GM23338 (cell line): ENCODE data around the gene HCST. TPM values are rescaled to one million over a fixed set of nuclear protein-coding genes. Genes with fewer than 3 reads are reported as not detected.

Experiments
- ATAC-seq: fragments of 200-7000 bp; cut with Tn5 transposase; 3 replicates; pipeline ENCODE4 v1.9.1; 2020
- DNase-seq: peaks from one replicate; pipeline ENCODE4 v3.0.0-alpha.2; 2015; ENCODE audit warnings: low spot score
- H2AFZ ChIP-seq: fragments of 200-600 bp; sonication (generic); 2 replicates; pipeline ENCODE4 v1.8.0; 2016; ENCODE audit warnings: antibody characterized with exemption, mild to moderate bottlenecking, moderate library complexity
- H3F3A ChIP-seq: fragments of 200-600 bp; sonication (generic); replicated peaks from 2 replicates; pipeline ENCODE4 v1.8.0; 2017; ENCODE audit warnings: antibody characterized with exemption, mixed run types, low read depth
- H3K27ac ChIP-seq: fragments of 200-600 bp; sonication (generic); 2 replicates; pipeline ENCODE4 v1.6.1; 2016; ENCODE audit warnings: low read depth
- H3K27me3 ChIP-seq: fragments of 200-600 bp; sonication (generic); 2 replicates; pipeline ENCODE4 v1.8.0; 2016; ENCODE audit warnings: mild to moderate bottlenecking, mixed run types, moderate library complexity; ENCODE audit not compliant: insufficient read depth
- H3K36me3 ChIP-seq: fragments of 200-600 bp; sonication (generic); 2 replicates; pipeline ENCODE4 v1.8.0; 2016; ENCODE audit warnings: mild to moderate bottlenecking; ENCODE audit not compliant: insufficient read depth
- H3K4me1 ChIP-seq: fragments of 200-600 bp; sonication (generic); 2 replicates; pipeline ENCODE4 v1.8.0; 2016; ENCODE audit warnings: mild to moderate bottlenecking, moderate library complexity; ENCODE audit not compliant: insufficient read depth
- H3K4me2 ChIP-seq: fragments of 200-600 bp; sonication (generic); 2 replicates; pipeline ENCODE4 v1.7.1; 2017; ENCODE audit warnings: mixed run types
- H3K4me3 ChIP-seq: fragments of 200-600 bp; sonication (generic); 2 replicates; pipeline ENCODE4 v1.6.1; 2016; ENCODE audit warnings: mixed run types
- H3K79me2 ChIP-seq: fragments of 200-600 bp; sonication (generic); replicated peaks from 2 replicates; pipeline ENCODE4 v1.8.0; 2017; ENCODE audit warnings: mild to moderate bottlenecking; ENCODE audit not compliant: insufficient read depth
- H3K9me2 ChIP-seq: fragments of 200-600 bp; sonication (generic); 2 replicates; pipeline ENCODE4 v1.8.0; 2017; ENCODE audit not compliant: insufficient read depth
- H4K20me1 ChIP-seq: fragments of 200-600 bp; sonication (generic); replicated peaks from 2 replicates; pipeline ENCODE4 v1.8.0; 2017; ENCODE audit warnings: mild to moderate bottlenecking; ENCODE audit not compliant: insufficient read depth
- H3K27ac Mint-ChIP-seq: 2 replicates; pipeline ENCODE4 v1.8.0; 2020; ENCODE audit warnings: inconsistent platforms, mild to moderate bottlenecking, moderate library complexity, mixed read lengths
- H3K27me3 Mint-ChIP-seq: 3 replicates; pipeline ENCODE4 v1.8.0; 2022; ENCODE audit warnings: low read depth, mild to moderate bottlenecking, moderate library complexity, mixed read lengths, inconsistent platforms; ENCODE audit not compliant: insufficient read depth, poor library complexity
- H3K36me3 Mint-ChIP-seq: 3 replicates; pipeline ENCODE4 v1.8.0; 2021; ENCODE audit warnings: low read depth, mild to moderate bottlenecking, inconsistent platforms, moderate library complexity, mixed read lengths
- H3K4me1 Mint-ChIP-seq: 3 replicates; pipeline ENCODE4 v1.8.0; 2020; ENCODE audit warnings: mild to moderate bottlenecking, inconsistent platforms, mixed read lengths
- H3K4me3 Mint-ChIP-seq: 3 replicates; pipeline ENCODE4 v1.8.0; 2021; ENCODE audit warnings: moderate library complexity, mild to moderate bottlenecking, inconsistent platforms, mixed read lengths
- H3K9me3 Mint-ChIP-seq: 3 replicates; pipeline ENCODE4 v1.8.0; 2020; ENCODE audit warnings: moderate library complexity, mild to moderate bottlenecking, inconsistent platforms, mixed read lengths
- CREB1 ChIP-seq: fragments of 250-450 bp; sonication (Bioruptor Pico); IDR thresholded peaks from 2 replicates; pipeline ENCODE4 v1.5.0; 2020; ENCODE audit warnings: low read depth, mild to moderate bottlenecking, moderate library complexity
- CTCF ChIP-seq, 2 experiments: fragments of 200-600 bp in 1 of 2; sonication (generic) in 1 of 2; conservative IDR thresholded peaks; 2 replicates each; pipeline versions ENCODE4 v1.5.1 to v1.6.1; 2016 to 2017; ENCODE audit warnings: antibody characterized with exemption in 2 of 2, low read depth in 2 of 2, mild to moderate bottlenecking in 2 of 2, moderate library complexity in 1 of 2
- ETS1 ChIP-seq: IDR thresholded peaks from 2 replicates; pipeline ENCODE4 v1.6.1; 2016; ENCODE audit warnings: antibody characterized with exemption
- EZH2 ChIP-seq: fragments of 200-600 bp; sonication (generic); IDR thresholded peaks from one replicate; pipeline ENCODE4 v1.8.0; 2017; ENCODE audit warnings: antibody characterized with exemption, mild to moderate bottlenecking, low read depth; ENCODE audit not compliant: unreplicated experiment
- JUNB ChIP-seq: IDR thresholded peaks from one replicate; pipeline ENCODE4 v1.6.1; 2016; ENCODE audit warnings: antibody characterized with exemption; ENCODE audit not compliant: unreplicated experiment
- POLR2AphosphoS5 ChIP-seq: IDR thresholded peaks from 2 replicates; pipeline ENCODE4 v1.6.1; 2016; ENCODE audit warnings: antibody characterized with exemption, low read depth
- STAT1 ChIP-seq: IDR thresholded peaks from one replicate; pipeline ENCODE4 v1.6.1; 2016; ENCODE audit warnings: antibody characterized with exemption; ENCODE audit not compliant: unreplicated experiment
- ZNF331 ChIP-seq: fragments of 250-450 bp; sonication (Bioruptor Pico); IDR thresholded peaks from 2 replicates; pipeline ENCODE4 v1.5.0; 2020; ENCODE audit warnings: low read depth, mild to moderate bottlenecking, moderate library complexity
- polyA plus RNA-seq: library from polyadenylated mRNA; unstranded; fragments of >200 nt; fragmentation: Nextera tagmentation; extraction: Ambion mirVana; gene quantifications from 2 replicates; pipeline ENCODE4 v1.2.1, GENCODE V29; 2016
- total RNA-seq: library from RNA; depleted of rRNA; stranded (reverse); fragments of >200 nt; shearing (Covaris generic); gene quantifications from 2 replicates; pipeline ENCODE4 v1.2.3, GENCODE V29; 2014
- TF ChIP-seq, protein P1 (sequence below): IDR thresholded peaks from one replicate; pipeline ENCODE4 v1.6.1; 2018; ENCODE audit warnings: antibody characterized with exemption; ENCODE audit not compliant: unreplicated experiment

Gene HCST
- total and polyA plus RNA-seq, 2 experiments from 2014 or later: 2.1 TPM; not detected in 1

DNA sequence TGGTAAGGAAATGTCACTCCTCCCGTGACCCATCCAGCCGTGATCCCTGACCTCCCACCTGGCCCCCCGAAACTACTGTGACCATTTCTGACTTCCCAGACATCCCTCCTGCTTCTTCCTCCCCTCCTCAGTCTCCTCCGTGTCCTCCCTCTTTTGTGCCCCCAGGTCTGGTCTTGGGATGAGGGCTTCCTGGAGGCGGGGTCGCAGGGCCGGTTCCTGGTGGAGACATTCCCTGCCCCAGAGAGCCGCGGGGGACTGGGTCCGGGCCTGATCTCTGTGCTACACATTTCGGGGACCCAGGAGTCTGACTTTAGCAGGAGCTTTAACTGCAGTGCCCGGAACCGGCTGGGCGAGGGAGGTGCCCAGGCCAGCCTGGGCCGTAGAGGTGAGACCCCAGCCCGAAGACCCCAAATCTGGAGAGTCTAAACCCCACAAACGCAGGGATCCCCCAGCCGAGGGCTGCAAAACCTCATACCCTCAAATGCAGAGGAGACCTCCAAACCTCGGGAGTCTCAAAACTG, 40.6 kb upstream of the HCST start:
- H3K36me3 ChIP-seq: no peaks in the 10 kb centered on the region; the same call in 1 of the 2 replicates
- H3K27ac ChIP-seq: no peak overlapping the region
- peak overlapping the region; percentile 72 for H3K4me3 ChIP-seq
- peak overlapping the region; percentile 74 for H2AFZ ChIP-seq
- TF ChIP-seq POLR2AphosphoS5 (no peak), JUNB (no peak), CREB1 (CRISPR knock-in tag) (no peak), CTCF (conservative IDR thresholded peaks at IDR 0.05; ENCODE audit: low read depth in 2 of 2) (no peak), STAT1 (no peak), ETS1 (no peak), ZNF331 (CRISPR knock-in tag) (no peak), EZH2 (no peak)
- TF ChIP-seq, protein P1, sequence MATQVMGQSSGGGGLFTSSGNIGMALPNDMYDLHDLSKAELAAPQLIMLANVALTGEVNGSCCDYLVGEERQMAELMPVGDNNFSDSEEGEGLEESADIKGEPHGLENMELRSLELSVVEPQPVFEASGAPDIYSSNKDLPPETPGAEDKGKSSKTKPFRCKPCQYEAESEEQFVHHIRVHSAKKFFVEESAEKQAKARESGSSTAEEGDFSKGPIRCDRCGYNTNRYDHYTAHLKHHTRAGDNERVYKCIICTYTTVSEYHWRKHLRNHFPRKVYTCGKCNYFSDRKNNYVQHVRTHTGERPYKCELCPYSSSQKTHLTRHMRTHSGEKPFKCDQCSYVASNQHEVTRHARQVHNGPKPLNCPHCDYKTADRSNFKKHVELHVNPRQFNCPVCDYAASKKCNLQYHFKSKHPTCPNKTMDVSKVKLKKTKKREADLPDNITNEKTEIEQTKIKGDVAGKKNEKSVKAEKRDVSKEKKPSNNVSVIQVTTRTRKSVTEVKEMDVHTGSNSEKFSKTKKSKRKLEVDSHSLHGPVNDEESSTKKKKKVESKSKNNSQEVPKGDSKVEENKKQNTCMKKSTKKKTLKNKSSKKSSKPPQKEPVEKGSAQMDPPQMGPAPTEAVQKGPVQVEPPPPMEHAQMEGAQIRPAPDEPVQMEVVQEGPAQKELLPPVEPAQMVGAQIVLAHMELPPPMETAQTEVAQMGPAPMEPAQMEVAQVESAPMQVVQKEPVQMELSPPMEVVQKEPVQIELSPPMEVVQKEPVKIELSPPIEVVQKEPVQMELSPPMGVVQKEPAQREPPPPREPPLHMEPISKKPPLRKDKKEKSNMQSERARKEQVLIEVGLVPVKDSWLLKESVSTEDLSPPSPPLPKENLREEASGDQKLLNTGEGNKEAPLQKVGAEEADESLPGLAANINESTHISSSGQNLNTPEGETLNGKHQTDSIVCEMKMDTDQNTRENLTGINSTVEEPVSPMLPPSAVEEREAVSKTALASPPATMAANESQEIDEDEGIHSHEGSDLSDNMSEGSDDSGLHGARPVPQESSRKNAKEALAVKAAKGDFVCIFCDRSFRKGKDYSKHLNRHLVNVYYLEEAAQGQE: no peak
- peaks cover 4% of the 10 kb centered on the region; the same call in 2 of the 3 replicates for H3K36me3 Mint-ChIP-seq
- peak overlapping the region; percentile 78 for H3K4me3 Mint-ChIP-seq
- no peaks in the 10 kb centered on the region for H3K79me2 ChIP-seq
- peak; percentile 9 for ATAC-seq
- H3K27ac Mint-ChIP-seq: no peak overlapping the region
- H3K27me3 Mint-ChIP-seq: peaks cover 65% of the 10 kb centered on the region
- no peaks in the 10 kb centered on the region for H4K20me1 ChIP-seq
- H3K9me2 ChIP-seq: no peaks in the 10 kb centered on the region
- H3K27me3 ChIP-seq: peaks cover 59% of the 10 kb centered on the region
- no peaks in the 10 kb centered on the region for H3F3A ChIP-seq
- H3K4me2 ChIP-seq: peak overlapping the region; percentile 92
- H3K4me1 Mint-ChIP-seq: peaks cover 21% of the 10 kb centered on the region
- DNase-seq: peak; percentile 36
- H3K4me1 ChIP-seq: peaks cover 11% of the 10 kb centered on the region
- H3K9me3 Mint-ChIP-seq: no peaks in the 10 kb centered on the region; the same call in 2 of the 3 replicates
